ENCODE measurements around the gene CYTH2.

- TF ChIP-seq, protein P1, sequence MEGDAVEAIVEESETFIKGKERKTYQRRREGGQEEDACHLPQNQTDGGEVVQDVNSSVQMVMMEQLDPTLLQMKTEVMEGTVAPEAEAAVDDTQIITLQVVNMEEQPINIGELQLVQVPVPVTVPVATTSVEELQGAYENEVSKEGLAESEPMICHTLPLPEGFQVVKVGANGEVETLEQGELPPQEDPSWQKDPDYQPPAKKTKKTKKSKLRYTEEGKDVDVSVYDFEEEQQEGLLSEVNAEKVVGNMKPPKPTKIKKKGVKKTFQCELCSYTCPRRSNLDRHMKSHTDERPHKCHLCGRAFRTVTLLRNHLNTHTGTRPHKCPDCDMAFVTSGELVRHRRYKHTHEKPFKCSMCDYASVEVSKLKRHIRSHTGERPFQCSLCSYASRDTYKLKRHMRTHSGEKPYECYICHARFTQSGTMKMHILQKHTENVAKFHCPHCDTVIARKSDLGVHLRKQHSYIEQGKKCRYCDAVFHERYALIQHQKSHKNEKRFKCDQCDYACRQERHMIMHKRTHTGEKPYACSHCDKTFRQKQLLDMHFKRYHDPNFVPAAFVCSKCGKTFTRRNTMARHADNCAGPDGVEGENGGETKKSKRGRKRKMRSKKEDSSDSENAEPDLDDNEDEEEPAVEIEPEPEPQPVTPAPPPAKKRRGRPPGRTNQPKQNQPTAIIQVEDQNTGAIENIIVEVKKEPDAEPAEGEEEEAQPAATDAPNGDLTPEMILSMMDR (IDR thresholded peaks at IDR 0.05; ENCODE audit: insufficient read depth, low read length, poor library complexity, severe bottlenecking), result no peak
- TF ChIP-seq EZH2phosphoT487 (conservative IDR thresholded peaks at IDR 0.05; ENCODE audit: low read length), result no peak
These were observed 42.2 kb downstream of the CYTH2 start for GRCh38 chr19:48511321-48511731.
